Vagina (tissue), 2 donors: Measurements from ENCODE around the gene AFF3.

Experiments used
- POLR2A ChIP-seq, 2 donors: fragments of 450-650 bp; IDR thresholded peaks; one replicate each; pipeline ENCODE4 v1.6.1; 2017; ENCODE audit warnings: antibody characterized with exemption in 2 of 2, mild to moderate bottlenecking in 2 of 2, moderate library complexity in 2 of 2
- POLR2AphosphoS5 ChIP-seq, 2 donors: sonication (generic); formaldehyde crosslinking; IDR thresholded peaks; one replicate each; pipeline ENCODE4 v1.9.0; 2017; ENCODE audit warnings: antibody characterized with exemption in 2 of 2, mild to moderate bottlenecking in 2 of 2, low read depth in 1 of 2; ENCODE audit not compliant: insufficient read depth in 1 of 2
- TF ChIP-seq, protein P1 (sequence below), 3 experiments: fragments of 450-650 bp in 2 of 3; fragments of 200-600 bp in 1 of 3; sonication (generic) in 1 of 3; IDR thresholded peaks; one replicate each; pipeline ENCODE4 v1.5.1; 2017 to 2019; ENCODE audit warnings: antibody characterized with exemption in 3 of 3, mild to moderate bottlenecking in 2 of 3, moderate library complexity in 2 of 3

DNA sequence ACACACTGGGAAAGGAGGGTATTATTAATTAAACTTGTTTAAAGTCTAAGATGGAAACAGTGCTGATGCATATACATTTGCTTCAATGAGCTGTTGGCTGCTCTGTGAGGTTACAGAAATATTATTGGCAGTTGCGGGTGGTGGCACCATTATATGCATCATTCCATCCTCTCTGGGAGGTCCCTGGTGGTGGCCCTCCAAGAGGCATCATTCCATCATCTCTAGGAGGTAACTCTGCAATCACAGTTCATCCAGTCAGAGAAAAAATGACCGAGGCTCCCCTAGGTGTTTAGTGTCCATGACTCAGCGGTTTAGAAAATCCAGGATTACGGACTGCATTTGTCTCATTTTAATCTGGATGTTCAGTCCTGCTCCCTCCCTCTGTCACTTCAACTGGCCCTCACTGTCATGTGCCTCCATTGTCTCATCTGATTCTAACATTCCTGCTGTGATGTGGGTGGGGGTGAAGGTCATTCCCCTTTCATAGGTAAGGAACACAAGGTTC lies 15.4 kb downstream of the AFF3 start:
- no peak for TF ChIP-seq POLR2AphosphoS5 (IDR thresholded peaks at IDR 0.05; ENCODE audit: insufficient read depth in 1 of 2, low read depth in 1 of 2)
- TF ChIP-seq POLR2A (IDR thresholded peaks at IDR 0.05): no peak
- TF ChIP-seq, protein P1, sequence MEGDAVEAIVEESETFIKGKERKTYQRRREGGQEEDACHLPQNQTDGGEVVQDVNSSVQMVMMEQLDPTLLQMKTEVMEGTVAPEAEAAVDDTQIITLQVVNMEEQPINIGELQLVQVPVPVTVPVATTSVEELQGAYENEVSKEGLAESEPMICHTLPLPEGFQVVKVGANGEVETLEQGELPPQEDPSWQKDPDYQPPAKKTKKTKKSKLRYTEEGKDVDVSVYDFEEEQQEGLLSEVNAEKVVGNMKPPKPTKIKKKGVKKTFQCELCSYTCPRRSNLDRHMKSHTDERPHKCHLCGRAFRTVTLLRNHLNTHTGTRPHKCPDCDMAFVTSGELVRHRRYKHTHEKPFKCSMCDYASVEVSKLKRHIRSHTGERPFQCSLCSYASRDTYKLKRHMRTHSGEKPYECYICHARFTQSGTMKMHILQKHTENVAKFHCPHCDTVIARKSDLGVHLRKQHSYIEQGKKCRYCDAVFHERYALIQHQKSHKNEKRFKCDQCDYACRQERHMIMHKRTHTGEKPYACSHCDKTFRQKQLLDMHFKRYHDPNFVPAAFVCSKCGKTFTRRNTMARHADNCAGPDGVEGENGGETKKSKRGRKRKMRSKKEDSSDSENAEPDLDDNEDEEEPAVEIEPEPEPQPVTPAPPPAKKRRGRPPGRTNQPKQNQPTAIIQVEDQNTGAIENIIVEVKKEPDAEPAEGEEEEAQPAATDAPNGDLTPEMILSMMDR (IDR thresholded peaks at IDR 0.05): no peak
